RWPE2 (cell line): ENCODE measurements around the gene CEP55.

Experiments used
- ATAC-seq: fragments of 200-7000 bp; cut with Tn5 transposase; 3 replicates; pipeline ENCODE4 v1.9.1; 2021; ENCODE audit warnings: low read depth
- DNase-seq: peaks from one replicate; pipeline ENCODE4 v3.0.0-alpha.2; 2020; ENCODE audit warnings: low spot score
- H3K27ac ChIP-seq: fragments of 450-650 bp; 2 replicates; pipeline ENCODE4 v1.5.1; 2017; ENCODE audit warnings: mild to moderate bottlenecking; ENCODE audit not compliant: poor library complexity, severe bottlenecking
- H3K27me3 ChIP-seq: fragments of 250-450 bp; sonication (Bioruptor Pico); 2 replicates; pipeline ENCODE4 v1.5.1; 2021; ENCODE audit warnings: mild to moderate bottlenecking, moderate library complexity; ENCODE audit not compliant: insufficient read depth, poor library complexity, severe bottlenecking
- H3K36me3 ChIP-seq: fragments of 250-450 bp; sonication (Bioruptor Pico); 2 replicates; pipeline ENCODE4 v1.5.1; 2020; ENCODE audit warnings: low read depth, mild to moderate bottlenecking, moderate library complexity
- H3K4me1 ChIP-seq: fragments of 250-450 bp; sonication (Bioruptor Pico); 2 replicates; pipeline ENCODE4 v1.5.1; 2021; ENCODE audit warnings: mild to moderate bottlenecking, moderate library complexity; ENCODE audit not compliant: insufficient read depth, poor library complexity, severe bottlenecking
- H3K4me3 ChIP-seq: fragments of 250-450 bp; sonication (Bioruptor Pico); 2 replicates; pipeline ENCODE4 v1.5.1; 2021; ENCODE audit warnings: mild to moderate bottlenecking, moderate library complexity; ENCODE audit not compliant: severe bottlenecking
- H3K9me3 ChIP-seq: fragments of 250-450 bp; sonication (Bioruptor Pico); 2 replicates; pipeline ENCODE4 v1.5.1; 2021; ENCODE audit warnings: mild to moderate bottlenecking, moderate library complexity; ENCODE audit not compliant: severe bottlenecking
- TF ChIP-seq, protein P1 (sequence below): fragments of 450-650 bp; IDR thresholded peaks from one replicate; pipeline ENCODE4 v1.5.1; 2017; ENCODE audit warnings: mild to moderate bottlenecking, moderate library complexity; ENCODE audit not compliant: poor library complexity, severe bottlenecking

The CEP55 gene

DNA sequence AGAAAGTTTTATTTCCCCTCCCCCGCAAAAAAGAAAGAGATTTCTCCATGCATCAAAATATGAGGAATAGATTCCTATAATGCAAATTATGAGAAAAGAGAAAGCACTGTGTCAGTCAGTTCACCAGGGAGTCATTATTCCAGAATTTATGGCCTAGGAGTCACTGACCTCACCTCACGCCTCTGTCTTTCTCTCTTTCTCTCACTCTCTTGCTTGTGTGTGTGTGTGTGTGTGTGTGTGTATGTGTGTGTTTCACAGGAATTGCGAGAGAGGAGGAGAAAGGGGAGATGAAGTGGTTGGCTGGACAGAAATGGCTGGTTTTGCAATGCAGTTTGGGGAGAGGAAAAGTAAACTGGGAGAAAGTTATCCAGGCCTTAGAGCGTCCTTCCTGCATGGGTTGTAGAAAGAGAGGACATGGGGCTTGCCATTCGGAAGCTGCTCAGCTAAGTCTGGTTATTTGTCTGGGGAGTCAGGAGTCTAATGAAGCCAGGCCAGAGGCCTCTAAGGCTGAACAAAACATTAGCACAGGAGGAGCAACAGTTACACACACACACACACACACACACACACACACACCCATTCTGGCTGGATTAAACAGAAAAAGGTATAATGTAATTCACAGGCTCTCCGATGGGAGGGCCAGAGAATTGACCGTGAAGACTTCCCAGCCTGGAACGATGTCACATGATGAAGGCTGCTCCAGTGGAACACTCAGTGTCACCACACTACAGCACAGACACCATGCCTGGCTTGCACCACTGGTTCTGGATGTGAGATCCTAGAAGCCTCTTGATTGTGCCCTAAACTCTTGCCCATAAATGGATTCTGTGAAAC lies 57.3 kb downstream of the CEP55 start:
- no peak for ATAC-seq
- Histone ChIP-seq H3K27me3 (no peaks in the 10 kb centered on the region), H3K9me3 (no peaks in the 10 kb centered on the region), H3K4me1 (peaks cover 5% of the 10 kb centered on the region), H3K27ac (no peak overlapping the region), H3K36me3 (no peaks in the 10 kb centered on the region), H3K4me3 (no peak overlapping the region)
- TF ChIP-seq, protein P1, sequence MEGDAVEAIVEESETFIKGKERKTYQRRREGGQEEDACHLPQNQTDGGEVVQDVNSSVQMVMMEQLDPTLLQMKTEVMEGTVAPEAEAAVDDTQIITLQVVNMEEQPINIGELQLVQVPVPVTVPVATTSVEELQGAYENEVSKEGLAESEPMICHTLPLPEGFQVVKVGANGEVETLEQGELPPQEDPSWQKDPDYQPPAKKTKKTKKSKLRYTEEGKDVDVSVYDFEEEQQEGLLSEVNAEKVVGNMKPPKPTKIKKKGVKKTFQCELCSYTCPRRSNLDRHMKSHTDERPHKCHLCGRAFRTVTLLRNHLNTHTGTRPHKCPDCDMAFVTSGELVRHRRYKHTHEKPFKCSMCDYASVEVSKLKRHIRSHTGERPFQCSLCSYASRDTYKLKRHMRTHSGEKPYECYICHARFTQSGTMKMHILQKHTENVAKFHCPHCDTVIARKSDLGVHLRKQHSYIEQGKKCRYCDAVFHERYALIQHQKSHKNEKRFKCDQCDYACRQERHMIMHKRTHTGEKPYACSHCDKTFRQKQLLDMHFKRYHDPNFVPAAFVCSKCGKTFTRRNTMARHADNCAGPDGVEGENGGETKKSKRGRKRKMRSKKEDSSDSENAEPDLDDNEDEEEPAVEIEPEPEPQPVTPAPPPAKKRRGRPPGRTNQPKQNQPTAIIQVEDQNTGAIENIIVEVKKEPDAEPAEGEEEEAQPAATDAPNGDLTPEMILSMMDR, result no peak
- no peak for DNase-seq

- Histone ChIP-seq H3K9me3 (no peaks in the 10 kb centered on the region), H3K27ac (no peak overlapping the region), H3K36me3 (no peaks in the 10 kb centered on the region), H3K27me3 (no peaks in the 10 kb centered on the region), H3K4me3 (no peak overlapping the region), H3K4me1 (no peaks in the 10 kb centered on the region)
- ATAC-seq (no peak), DNase-seq (no peak)
- TF ChIP-seq, protein P1, result no peak
Measured at GRCh38 chr10:93554316-93554663, 57.9 kb downstream of the CEP55 start.

- Histone ChIP-seq H3K4me3 (no peak overlapping the region), H3K36me3 (no peaks in the 10 kb centered on the region), H3K27me3 (no peaks in the 10 kb centered on the region), H3K4me1 (no peaks in the 10 kb centered on the region), H3K27ac (no peak overlapping the region), H3K9me3 (no peaks in the 10 kb centered on the region)
- DNase-seq (no peak), ATAC-seq (peak; percentile 75; the same call in 2 of the 3 replicates)
- TF ChIP-seq, protein P1, result peak; percentile 67
Measured at GRCh38 chr10:93554760-93555432, 58.5 kb downstream of the CEP55 start.

- TF ChIP-seq, protein P1, result no peak
- no peak overlapping the region for H3K27ac ChIP-seq
- H3K9me3 ChIP-seq, result no peaks in the 10 kb centered on the region
- no peaks in the 10 kb centered on the region for H3K36me3 ChIP-seq
- no peaks in the 10 kb centered on the region for H3K27me3 ChIP-seq
- H3K4me1 ChIP-seq, result no peaks in the 10 kb centered on the region
- DNase-seq, result no peak
- no peak for ATAC-seq
- H3K4me3 ChIP-seq, result no peak overlapping the region
Measured at GRCh38 chr10:93559490-93559889, 63.1 kb downstream of the CEP55 start.

DNA sequence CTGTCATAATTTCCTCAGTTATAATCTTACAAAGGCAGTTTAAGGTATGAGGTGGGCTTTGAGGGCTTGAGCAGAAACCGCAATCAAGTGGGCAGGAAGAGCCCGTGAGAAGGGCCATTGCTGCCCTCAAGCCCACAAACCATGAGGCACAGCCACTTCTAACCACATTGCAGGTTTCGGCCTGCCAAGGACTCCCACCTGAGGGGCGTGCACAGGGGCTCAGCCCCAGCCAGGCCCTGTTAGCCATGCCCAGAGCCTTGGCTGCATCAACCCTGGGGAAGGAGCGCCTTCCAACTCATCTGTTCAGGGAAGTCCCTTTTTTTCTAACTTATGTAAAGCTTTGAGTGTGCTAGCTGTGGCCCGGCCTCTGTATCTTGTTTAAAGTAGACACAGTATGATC lies 64.1 kb downstream of the CEP55 start:
- Histone ChIP-seq H3K4me3 (no peak overlapping the region), H3K27me3 (peaks cover 9% of the 10 kb centered on the region), H3K4me1 (no peaks in the 10 kb centered on the region), H3K27ac (no peak overlapping the region), H3K9me3 (no peaks in the 10 kb centered on the region), H3K36me3 (no peaks in the 10 kb centered on the region)
- no peak for ATAC-seq
- DNase-seq, result no peak
- TF ChIP-seq, protein P1, result no peak
